NCI-H1092 (cell line): ENCODE measurements around the gene ENPP7.

ENCODE experiments used
- DNase-seq: peaks from one replicate; lab custom pipeline; 2025; lab: John Stamatoyannopoulos, UW

Gene ENPP7

DNA sequence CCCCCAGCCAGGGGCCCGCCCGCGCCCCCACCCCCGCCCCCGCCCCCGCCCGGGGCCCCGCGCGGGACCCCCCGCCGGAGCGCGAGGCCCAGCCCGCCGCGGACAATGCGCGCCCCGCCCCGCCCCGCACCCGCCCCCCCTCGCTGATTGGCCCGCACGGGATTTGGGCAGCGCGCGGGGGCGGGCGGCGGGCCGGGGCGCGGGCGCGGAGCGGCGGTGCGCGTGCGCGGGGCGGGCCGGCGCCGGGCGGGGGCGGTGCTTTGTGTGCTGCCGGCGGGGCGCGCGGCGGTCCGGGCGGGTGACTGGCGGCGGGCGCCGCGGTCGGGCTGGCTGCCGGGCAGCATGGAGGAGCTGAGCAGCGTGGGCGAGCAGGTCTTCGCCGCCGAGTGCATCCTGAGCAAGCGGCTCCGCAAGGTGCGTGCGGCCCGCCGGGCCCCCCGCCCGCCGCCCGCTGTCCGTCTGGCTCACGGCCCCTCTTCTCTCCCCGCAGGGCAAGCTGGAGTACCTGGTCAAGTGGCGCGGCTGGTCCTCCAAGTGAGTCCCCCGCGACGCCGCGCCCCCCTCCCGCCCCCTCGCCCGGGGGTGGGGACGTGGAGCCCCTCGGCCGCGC, 47.3 kb downstream of the ENPP7 start, which contains the start of gene CBX2:
CBX2 (plus strand) TSS at position 255 of the 610 bp plus-strand sequence; CDS start at position 343, 88 bp downstream.
- peak; percentile 49 for DNase-seq

DNA sequence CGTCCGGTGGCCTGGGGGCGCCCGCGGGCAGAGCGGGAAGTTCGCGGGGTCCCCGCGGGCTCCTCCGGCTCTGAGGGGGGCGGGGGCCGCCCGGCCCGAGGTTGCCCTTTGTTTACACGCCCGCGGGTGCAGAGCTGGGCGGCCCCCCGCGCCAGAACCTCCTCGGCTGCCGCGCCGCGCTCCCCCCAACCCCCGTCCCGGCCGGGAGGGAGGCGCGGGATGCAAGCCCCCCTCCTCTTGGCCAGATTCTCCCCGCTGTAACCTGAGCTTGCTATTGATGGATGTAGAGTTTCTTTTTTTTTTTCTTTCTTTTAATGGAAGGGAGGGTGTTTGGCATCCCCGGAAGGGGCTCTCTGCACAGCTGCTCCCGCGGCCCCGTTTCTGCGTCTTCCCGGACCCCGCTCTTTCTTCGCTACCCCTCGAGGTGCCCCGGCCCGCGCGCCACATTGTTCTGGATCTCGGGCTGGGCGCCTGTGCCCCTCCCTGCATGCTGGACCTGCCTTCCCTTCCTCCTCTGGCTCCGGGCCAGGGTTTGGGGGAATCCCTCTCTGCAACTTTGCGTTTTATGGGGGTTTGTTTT, 47.9 kb downstream of the ENPP7 start:
- no peak for DNase-seq

DNA sequence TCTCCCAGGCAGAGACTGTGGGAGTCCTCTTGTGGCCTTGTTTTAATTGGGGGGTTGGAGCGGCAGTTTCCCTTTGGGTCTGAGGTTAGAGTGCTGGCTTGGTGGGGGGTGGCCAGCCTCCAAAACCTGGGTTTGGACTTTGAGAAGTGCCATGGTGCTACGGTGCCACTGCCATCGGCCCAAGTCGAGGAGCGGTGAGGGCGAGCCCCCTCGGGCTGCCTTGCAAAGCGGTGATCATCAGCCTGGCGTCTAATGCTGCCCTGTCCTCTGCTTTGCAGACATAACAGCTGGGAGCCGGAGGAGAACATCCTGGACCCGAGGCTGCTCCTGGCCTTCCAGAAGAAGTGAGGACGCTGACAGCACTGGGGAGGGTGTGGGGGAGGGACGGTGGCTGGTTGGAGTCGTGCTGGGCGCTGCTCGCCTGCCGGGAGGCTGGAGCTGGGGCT, 48.4 kb downstream of the ENPP7 start:
- DNase-seq = no peak

DNA sequence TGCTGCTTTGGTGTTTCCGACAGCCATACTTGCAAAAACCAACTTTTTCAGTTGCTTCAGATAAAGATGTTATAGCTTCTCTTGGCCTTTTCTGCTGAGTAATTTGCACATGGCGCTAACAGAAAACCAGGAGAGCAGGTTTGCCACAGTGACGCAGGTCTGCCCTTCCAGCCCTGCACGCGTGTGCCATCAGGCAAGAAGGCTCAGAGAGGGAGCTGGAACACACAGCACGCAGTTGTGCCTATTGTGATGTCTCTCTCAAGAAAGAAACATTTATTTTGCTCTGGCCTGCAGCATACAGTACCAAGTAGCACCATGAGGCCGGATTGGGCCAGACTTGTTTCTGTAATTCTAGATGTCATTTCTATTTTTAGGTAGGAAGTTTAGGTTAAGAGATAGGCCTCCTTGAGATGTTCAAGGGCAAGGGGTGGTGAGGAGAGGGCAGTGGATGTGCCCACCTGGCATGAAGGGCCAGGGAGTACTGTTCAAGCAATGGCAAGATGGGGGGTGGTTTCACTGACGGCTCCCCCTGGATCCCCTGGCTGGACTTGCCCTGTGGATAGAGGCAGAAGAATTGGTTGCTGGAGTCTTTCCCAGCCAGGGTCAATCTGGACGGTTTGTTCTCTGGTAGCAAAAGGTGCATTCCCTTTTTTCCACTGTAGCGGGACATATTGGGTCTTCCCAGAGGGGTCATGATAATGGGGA, 49.1 kb downstream of the ENPP7 start:
- no peak for DNase-seq

DNA sequence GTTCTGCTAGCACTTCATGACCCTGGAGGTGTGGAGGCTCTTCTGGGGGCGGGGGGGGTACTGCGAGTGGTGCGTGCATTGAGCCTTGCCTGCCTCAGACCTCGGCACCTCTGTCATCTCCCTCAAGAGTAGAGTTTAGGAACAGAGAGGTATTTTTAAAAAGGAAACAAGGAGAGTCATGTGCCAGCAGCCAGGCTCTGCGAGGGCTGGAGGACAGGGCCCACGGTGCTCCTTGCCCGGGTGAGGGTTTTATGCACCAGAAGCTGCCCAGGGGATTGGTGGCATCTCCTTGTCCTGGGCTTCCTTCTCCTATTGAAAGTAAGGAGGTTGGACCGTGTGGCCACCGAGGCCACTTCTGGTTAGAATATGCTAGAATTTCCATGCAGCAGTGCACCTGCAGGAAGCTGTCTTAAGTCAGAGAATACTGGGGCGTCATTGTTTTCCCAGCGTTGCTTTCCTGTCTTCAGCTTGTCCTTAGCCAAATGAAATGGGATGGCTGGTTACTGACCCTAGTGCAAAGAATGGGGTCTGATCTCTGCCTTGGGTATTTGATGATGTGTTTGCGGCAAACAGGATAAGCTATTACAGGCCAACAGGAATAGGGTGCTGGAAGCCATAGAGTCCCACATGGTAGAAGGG, 50.4 kb downstream of the ENPP7 start:
- DNase-seq = no peak

DNA sequence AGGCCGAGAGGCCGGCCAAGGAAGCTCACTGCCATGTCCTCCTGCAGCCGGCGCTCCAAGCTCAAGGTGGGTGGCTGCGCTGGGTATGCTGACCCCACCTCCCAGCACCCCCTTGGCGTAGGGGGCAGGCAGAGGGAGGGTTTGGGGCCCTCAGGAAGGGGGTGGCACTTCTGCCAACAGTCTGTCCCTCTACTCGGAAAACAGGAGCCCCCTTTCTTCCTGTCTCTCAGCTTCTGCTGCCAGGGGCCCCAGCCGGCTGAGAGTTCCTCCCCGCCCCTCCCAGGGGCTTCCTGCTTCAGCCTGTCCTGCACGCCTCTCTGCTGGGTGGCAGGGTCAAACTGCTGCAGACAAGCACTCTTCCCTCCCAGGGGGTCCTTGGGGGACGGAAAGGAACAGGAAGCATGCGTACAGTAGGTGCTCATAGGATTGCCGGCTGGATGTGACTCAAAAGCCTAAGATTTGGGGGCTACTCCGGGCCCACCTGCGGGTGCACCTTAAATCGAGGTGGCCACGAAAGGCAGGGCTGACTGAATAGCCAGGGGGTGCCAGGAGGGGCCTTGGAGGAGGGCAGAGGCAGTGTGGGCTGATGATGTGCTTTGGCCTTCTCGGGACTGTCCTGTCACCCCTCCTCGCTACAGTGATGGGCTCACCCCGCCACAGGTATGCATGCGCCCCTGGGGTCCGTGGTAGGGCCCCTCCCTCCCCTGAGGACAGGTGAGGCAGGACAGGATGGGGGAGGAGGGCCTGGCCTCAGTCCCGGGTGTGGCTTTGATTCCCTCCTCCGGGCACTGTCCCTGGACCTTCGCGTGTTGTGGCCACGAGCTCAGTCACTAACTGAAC, 51.2 kb downstream of the ENPP7 start:
- DNase-seq = no peak

DNA sequence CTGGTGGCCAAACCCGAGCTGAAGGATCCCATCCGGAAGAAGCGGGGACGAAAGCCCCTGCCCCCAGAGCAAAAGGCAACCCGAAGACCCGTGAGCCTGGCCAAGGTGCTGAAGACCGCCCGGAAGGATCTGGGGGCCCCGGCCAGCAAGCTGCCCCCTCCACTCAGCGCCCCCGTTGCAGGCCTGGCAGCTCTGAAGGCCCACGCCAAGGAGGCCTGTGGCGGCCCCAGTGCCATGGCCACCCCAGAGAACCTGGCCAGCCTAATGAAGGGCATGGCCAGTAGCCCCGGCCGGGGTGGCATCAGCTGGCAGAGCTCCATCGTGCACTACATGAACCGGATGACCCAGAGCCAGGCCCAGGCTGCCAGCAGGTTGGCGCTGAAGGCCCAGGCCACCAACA, 53.1 kb downstream of the ENPP7 start:
- DNase-seq = no peak

DNA sequence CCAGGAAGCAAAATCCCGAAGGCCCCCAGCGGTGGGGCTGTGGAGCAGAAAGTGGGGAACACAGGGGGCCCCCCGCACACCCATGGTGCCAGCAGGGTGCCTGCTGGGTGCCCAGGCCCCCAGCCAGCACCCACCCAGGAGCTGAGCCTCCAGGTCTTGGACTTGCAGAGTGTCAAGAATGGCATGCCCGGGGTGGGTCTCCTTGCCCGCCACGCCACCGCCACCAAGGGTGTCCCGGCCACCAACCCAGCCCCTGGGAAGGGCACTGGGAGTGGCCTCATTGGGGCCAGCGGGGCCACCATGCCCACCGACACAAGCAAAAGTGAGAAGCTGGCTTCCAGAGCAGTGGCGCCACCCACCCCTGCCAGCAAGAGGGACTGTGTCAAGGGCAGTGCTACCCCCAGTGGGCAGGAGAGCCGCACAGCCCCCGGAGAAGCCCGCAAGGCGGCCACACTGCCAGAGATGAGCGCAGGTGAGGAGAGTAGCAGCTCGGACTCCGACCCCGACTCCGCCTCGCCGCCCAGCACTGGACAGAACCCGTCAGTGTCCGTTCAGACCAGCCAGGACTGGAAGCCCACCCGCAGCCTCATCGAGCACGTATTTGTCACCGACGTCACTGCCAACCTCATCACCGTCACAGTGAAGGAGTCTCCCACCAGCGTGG, 53.7 kb downstream of the ENPP7 start:
- DNase-seq = no peak

DNA sequence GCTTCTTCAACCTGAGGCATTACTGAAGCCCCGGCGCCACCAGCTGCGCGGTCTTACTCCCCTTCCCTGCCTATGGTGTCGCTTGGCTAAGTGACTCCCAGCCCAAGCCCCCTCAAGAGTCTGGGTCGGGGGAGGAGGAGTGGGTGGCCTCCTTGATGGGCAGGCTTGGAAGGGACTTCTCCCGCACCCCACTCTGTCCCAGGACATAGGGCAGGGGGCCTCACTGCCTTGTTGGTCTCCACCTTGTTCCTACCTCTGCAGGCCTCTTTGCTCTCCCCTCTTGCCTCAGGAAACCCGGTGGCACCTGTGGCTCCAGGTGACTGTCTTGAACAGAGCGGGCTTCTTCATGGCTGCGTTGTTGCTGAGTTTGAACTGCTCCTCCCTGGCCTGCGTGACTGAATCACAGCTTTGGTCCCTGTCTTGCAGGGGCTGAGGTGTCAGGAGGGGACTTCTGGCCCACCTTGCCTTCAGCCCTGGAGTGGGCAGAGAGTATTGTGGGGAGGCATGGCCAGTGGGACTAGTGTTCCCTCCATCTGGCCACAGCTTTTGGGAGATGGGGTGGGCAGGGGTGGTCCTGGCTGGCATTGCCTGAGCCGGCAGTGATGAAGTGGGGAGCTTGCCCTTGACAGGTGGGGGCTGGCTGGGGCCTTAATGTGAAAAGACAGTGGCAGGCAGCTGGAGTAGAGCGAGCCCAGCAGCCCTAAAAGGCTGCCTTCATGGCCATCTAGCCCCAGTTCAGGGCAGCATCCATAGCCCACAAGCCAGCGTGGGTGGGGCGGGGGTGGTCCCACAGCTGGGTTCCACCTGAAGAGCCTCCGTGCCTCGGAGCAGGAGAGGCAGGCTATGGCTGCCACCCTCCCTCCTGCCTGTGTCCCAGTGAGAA, 54.5 kb downstream of the ENPP7 start:
- no peak for DNase-seq

DNA sequence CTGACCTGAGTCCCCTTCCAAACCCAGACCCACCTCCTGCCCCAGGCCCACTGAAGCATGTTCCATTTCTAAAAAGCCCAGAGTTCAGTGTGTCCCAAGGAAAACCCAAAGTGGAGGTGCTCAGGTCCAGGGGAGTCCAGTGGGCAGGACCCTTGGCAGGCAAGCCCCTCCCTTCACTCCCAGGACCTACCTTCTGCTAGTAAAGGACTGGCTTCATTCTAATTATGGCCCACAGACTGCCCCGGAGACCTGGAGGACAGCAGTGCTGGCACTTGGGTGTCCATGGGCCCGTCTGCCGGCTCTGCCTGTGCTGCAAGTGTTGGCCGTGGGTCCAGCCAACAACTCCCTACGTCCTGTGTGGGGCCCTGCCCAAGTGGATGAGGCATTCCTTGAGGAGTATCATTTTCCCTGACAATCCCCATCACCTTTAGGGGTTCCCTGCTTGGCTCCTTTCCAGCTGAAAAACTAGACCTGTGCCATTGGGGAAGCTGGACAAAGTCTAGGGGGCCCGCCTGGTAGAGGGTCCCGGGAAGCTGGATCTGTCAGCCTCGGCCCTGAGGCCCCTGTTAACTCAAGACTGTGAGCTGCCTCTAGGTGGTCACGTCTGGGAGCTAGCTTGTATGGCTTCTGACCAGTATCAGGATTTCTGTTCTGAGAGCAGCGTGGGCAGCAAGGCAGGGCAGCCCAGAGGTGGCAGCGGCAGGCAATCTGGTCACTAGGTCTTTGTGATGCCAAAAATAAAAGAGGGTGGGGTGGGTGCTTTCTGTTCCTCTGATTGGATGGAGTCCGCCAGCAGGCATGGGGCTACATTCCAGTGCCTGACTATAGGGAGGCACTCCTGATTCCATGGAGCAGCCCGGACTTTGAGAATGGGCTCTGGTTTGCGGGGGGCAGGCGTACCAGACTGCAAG, 55.4 kb downstream of the ENPP7 start:
- DNase-seq = no peak

DNA sequence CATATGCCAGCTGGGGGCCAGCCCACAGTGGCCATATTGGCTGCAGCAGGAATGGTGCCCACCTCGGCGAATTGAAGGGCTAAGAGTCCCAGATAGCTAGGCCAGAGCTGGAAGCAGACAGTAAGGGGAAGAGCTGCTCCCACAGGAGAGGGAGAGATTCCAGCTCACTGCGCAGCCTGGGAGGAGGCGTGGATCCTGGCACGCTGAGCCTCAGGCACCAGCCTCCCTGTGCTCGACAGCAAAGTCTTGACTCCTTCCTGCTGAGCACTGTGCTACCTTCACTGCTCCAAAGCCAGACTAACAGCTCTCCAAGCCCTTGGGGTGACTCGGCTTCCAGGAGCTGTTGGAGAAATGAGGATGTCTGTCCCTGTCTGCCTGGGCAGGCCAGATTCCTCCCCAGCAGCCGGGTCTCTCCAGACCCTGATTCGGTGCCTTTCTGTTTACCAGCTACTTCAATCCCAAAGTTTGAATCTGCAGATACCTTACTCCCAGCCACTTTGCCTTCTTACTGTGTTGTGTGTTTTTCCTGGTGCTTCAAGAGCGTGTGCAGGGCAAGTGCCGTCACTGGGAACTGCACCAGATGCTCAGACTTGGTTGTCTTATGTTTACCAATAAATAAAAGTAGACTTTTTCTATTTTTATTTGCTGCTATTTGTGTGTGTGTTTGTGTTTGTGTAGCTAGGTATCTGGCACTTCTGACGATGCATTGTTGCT, 56.3 kb downstream of the ENPP7 start:
- no peak for DNase-seq

DNA sequence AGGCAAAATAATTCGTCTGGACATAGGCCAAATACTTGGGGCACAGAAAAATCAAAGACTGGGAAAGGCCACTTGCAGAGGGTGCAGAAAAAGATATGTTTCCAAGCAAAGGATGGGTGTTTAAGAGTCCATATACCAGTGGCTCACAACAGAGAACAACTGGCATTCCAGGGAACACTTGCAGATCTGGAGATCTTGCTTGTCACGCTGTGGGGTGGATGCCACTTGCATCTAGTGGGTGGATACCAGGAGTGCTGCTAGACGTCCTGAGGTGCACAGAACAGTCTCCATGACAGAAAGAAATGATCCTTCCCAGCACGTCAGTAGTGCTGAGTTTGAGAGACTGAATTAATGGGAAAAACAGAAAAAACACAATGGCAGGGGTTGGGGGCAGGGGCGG, 57.7 kb downstream of the ENPP7 start:
- no peak for DNase-seq

DNA sequence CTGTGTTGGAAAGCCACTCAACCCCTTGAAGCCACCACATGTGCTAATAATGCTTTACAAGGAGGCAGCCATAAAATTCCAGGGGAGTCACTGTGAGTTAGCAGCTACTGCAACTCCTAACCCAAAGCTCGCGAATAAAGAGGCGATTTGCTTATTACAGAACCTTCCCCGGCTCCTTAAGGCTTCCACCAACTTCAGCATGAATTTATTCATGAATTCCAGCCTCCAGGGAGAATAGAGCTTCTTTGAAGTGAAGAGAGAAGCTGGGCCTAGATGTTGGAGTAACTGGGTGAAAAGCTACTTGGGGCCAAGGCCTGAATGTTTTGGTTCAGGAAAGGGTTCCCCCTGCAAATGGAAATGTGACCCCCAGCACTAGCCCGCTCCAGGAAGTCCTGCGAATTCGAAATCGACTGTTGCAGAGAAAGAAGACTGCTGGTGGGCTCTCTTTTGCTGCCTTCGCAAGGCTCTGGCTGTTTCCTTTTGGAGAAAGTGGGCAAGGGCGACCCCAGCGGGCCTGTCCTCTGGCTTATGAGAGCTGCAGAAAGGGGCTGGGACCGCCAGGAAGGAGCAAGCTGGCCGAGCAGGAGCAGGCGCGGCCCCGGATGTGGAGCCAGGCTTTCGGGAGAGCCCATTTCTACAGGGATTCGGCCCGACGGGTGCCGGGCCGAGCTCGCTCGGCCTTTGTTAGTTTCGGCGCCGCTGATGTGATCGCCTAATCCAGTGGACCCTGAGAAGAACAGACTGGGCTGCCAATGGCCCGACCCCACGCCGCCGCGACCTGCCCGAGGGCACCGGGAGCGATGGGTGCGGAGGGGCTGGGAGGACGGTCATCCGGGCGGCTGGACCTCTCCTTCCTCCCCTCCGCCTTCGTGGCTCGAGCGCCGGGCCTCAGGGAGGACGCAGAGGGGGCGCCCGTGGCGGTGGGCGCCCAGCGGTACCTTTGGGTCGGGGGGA, 58.5 kb downstream of the ENPP7 start:
- DNase-seq = no peak

DNA sequence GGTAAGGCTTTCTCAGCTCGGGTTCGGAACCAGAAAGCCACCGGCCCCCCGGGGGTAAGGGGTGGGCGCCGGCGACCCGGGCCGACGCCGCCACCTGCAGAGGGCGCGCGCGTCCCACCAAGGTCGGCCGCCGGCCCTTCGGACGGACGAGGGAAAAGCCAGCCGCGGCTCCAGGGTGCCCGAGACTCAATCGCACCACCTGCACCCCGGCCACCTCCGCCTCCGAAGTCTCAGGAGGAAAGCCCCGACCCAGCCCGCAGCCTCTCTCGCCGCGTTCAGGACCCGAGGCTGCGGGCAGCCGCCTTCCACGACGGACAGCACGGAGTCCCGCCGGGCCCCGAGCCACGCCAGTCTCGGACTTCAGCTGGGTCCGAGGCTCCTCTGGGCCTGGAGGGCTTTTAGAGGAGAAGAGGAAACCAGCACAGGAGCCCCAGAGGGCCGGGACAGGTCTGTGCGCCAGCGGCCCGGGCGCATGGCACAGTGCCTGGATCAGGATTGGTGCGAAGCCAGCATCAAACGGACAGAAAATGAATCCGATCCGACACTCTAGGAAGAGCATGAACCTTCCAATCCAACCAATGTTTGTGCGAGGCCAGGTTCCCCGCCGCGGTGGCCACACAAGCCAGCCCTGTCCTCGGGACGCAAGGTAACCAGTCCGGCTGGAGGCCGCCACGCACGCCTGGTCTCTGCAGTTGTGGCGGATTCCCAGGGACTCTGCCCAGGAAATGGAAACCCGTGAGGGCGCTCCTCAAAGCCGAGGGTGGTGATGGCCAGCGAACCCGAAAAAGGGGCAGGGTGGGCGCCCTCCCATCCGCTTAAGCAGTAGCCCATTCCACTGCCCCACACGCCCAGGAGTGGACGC, 59.4 kb downstream of the ENPP7 start:
- DNase-seq = no peak

DNA sequence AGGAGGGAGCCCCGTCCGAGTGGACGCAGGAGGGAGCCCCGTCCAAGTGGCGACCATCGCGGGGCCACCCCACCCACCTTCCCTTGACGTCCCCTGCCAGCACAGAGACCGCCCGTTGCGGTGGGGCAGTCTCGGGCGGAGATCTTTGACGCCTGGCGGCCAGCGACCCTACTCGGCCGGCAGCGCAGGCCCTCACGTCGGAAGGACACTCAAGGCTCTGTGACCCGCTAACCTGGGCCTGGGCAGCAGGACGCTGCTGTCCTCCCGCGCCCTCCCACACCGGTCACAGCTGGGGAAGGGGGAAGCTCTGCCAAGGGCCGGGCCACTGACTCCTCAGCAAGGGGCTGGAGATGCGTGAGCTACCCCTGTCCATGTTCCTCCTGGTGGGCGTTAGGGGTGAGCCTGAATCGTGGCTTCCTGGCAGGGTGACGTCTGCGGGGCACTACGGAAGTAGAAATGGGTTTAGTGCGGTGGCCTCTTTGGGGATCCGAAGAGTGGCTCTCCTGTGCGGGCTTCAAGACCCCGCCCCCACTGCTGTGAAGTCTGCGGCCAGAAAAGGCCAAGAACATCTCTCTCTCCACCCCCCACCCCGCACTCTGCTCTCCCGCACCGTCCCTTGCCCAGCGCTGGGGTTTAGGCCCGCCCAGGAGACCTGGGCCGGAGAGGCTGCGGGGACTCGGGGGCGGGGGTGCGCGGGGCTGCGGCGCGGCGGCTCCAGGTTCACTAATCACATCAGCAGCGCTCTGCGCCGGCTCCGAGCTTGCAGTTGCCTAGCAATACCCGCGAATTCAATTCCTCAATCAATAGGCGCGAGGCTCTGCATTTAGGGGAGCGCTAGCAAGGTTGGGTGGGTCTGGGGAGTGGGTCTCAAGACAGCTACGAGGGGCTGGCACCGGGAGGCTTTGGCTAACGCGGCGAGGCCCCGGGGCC, 60.3 kb downstream of the ENPP7 start:
- no peak for DNase-seq
